ENCODE measurements around the gene GABRB1.

The GABRB1 gene

DNA sequence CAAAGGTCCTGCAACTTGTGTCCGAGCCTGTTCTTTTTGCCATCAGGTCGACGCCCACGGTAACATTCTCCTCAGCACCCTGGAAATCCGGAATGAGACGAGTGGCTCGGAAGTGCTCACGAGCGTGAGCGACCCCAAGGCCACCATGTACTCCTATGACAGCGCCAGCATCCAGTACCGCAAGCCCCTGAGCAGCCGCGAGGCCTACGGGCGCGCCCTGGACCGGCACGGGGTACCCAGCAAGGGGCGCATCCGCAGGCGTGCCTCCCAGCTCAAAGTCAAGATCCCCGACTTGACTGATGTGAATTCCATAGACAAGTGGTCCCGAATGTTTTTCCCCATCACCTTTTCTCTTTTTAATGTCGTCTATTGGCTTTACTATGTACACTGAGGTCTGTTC lies 394.3 kb downstream of the GABRB1 start:
- in situ Hi-C loops (cut with HindIII; ENCODE audit: low sequenced_read_pairs): no loop called here

DNA sequence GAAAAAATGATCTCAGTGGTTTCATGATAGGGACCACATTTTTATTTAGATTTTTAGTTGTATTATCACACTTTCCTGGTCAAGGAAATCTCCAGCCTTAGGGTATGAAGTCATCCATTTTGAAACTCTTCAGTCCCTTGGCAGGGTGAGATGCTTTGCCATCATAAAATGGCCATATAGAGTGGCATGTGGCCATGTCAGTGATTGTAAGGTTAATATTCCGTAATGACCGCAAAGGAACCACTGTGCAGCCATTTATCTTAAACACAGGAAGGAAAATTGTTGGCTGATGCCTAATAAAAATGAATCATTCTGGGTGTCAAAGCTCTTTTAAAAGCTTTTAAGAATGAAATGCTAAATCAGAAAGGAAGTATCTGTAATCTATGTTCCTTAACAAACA lies 396.6 kb downstream of the GABRB1 start:
- DNase-seq (ENCODE audit: low read depth): no peak
- H3K4me3 ChIP-seq (ENCODE audit: low read depth, low read length): no peak overlapping the region
- TF ChIP-seq, protein P1, sequence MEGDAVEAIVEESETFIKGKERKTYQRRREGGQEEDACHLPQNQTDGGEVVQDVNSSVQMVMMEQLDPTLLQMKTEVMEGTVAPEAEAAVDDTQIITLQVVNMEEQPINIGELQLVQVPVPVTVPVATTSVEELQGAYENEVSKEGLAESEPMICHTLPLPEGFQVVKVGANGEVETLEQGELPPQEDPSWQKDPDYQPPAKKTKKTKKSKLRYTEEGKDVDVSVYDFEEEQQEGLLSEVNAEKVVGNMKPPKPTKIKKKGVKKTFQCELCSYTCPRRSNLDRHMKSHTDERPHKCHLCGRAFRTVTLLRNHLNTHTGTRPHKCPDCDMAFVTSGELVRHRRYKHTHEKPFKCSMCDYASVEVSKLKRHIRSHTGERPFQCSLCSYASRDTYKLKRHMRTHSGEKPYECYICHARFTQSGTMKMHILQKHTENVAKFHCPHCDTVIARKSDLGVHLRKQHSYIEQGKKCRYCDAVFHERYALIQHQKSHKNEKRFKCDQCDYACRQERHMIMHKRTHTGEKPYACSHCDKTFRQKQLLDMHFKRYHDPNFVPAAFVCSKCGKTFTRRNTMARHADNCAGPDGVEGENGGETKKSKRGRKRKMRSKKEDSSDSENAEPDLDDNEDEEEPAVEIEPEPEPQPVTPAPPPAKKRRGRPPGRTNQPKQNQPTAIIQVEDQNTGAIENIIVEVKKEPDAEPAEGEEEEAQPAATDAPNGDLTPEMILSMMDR (IDR thresholded peaks at IDR 0.05; ENCODE audit: low read depth, low read length, missing control alignments): no peak
- in situ Hi-C loops (cut with HindIII; ENCODE audit: low sequenced_read_pairs): no loop called here

More for the DNA sequence above, 394.3 kb downstream of the GABRB1 start:
- no peak for DNase-seq (ENCODE audit: low read depth)
- no peak overlapping the region for H3K4me3 ChIP-seq (ENCODE audit: low read depth, low read length)
- TF ChIP-seq, protein P1 (IDR thresholded peaks at IDR 0.05; ENCODE audit: low read depth, low read length, missing control alignments): no peak

DNA sequence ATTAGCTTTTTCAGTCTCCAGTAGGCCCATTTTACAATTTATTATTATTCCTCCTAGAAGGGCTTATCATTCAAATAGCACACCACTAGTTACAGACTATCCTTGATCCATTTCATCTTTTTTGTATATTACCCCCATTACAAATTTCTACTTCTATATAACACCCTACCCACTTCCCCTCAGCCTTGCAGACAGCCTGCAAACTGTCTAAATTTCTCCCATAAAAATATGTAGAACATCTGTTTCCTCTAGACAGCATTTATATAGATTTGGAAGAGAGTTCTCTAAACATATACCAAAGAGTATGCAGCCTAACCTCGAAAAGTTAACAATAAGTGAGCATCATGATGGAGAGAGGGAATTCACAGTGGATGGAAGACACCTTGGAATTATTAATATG lies 401.4 kb downstream of the GABRB1 start:
- in situ Hi-C loops (cut with HindIII; ENCODE audit: low sequenced_read_pairs): no loop called here
- TF ChIP-seq, protein P1 (IDR thresholded peaks at IDR 0.05; ENCODE audit: low read depth, low read length, missing control alignments): no peak
- H3K4me3 ChIP-seq (ENCODE audit: low read depth, low read length): no peak overlapping the region
- no peak for DNase-seq (ENCODE audit: low read depth)

DNA sequence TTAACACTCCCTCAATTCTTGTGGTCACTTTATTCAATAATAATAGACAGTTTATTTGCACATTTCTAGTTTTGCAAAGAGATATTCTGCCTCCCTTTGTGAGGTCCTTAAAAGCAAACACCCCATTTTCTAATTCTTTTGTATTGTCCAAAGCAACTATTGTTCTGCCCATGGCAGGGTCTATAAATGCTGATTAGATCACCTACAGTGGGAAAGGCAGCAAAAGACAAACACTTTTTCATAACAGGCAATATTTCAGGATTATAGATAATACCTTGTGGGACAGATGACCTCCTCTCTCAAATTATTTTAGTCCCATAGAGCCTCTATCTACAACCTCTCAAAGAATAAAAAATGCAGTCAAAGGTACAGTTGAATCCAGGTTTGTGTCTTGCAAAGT lies 403.6 kb downstream of the GABRB1 start:
- no peak for DNase-seq (ENCODE audit: low read depth)
- in situ Hi-C loops (cut with HindIII; ENCODE audit: low sequenced_read_pairs): no loop called here
- TF ChIP-seq, protein P1 (IDR thresholded peaks at IDR 0.05; ENCODE audit: low read depth, low read length, missing control alignments): no peak
- H3K4me3 ChIP-seq (ENCODE audit: low read depth, low read length): no peak overlapping the region

DNA sequence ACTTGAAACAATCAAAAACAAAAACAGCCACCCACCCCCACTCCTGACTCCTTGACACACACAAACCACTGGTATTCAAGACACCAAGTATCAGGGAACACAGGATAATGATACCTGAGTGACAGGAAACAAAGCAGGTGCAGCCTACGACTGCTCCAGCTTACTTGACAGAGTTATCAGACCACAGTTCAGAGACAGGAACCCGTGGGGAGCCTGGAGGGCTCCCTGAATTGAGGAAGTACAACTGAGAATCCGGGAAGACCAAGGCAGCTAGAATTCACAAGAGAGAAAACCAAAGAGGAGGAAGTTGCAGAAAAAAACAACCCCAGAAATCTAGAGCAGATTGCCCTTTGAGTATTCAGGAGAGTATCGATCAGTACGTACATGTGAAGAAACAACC lies 411.6 kb downstream of the GABRB1 start:
- H3K4me3 ChIP-seq (ENCODE audit: low read depth, low read length): no peak overlapping the region
- TF ChIP-seq, protein P1 (IDR thresholded peaks at IDR 0.05; ENCODE audit: low read depth, low read length, missing control alignments): no peak

DNA sequence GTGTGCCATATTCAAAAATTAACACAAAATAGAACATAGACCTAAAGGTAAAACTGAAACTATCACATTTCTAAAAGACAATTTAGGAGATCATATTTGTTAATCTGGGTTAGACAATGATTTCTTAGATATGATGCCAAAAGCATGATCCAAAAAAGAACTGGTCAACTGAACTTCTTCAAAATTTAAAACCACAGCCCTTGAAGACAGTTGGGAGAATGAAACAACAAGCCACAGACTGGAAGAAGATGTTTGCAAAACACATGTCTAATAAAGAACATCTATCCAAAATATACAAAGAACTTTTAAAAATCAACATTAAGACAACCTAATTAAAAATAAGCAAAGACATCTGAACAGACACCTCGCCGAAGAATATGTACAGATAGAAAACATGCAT lies 412.7 kb downstream of the GABRB1 start:
- in situ Hi-C loops (cut with HindIII; ENCODE audit: low sequenced_read_pairs): no loop called here

More for the DNA sequence above, 411.6 kb downstream of the GABRB1 start:
- no peak for DNase-seq (ENCODE audit: low read depth)
- in situ Hi-C loops (cut with HindIII; ENCODE audit: low sequenced_read_pairs): no loop called here

More for the DNA sequence above, 412.7 kb downstream of the GABRB1 start:
- no peak for DNase-seq (ENCODE audit: low read depth)
- TF ChIP-seq, protein P1 (IDR thresholded peaks at IDR 0.05; ENCODE audit: low read depth, low read length, missing control alignments): no peak
- no peak overlapping the region for H3K4me3 ChIP-seq (ENCODE audit: low read depth, low read length)

Data from astrocyte of the cerebellum (primary cell).